ENCODE data around the gene GNAZ. TPM values are rescaled to one million over a fixed set of nuclear protein-coding genes. Genes with fewer than 3 reads are reported as not detected.

Gene GNAZ
- total and polyA plus RNA-seq, 8 donors, result 1.7 to 4.7 (median 3.9) TPM

- TF ChIP-seq, protein P1, sequence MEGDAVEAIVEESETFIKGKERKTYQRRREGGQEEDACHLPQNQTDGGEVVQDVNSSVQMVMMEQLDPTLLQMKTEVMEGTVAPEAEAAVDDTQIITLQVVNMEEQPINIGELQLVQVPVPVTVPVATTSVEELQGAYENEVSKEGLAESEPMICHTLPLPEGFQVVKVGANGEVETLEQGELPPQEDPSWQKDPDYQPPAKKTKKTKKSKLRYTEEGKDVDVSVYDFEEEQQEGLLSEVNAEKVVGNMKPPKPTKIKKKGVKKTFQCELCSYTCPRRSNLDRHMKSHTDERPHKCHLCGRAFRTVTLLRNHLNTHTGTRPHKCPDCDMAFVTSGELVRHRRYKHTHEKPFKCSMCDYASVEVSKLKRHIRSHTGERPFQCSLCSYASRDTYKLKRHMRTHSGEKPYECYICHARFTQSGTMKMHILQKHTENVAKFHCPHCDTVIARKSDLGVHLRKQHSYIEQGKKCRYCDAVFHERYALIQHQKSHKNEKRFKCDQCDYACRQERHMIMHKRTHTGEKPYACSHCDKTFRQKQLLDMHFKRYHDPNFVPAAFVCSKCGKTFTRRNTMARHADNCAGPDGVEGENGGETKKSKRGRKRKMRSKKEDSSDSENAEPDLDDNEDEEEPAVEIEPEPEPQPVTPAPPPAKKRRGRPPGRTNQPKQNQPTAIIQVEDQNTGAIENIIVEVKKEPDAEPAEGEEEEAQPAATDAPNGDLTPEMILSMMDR (IDR thresholded peaks at IDR 0.05), result no peak
Observed at GRCh38 chr22:23085351-23085671, 15.0 kb downstream of the GNAZ start.

DNA sequence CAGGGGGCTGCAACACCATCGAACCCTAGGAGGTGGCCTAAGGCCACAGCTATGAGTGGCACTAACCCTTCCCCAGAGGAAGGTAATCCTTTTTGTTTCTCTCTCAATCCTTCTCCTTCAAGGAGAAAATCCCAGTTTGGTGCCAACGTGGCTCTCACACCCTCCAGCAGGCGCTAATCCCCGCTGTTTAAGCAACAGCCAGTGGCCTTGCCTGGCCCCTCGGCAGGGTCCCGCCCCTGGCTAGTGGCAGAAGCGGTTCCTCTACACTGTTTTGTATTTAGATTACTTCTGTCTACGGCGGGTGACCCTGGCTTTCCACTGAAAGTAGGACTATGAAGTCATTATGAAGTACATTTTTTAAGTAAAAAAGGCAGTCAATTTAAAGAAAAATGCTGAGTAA, 15.5 kb downstream of the GNAZ start:
- Histone ChIP-seq H3K36me3 (no peaks in the 10 kb centered on the region), H3K4me1 (no peaks in the 10 kb centered on the region), H3K9me3 (no peaks in the 10 kb centered on the region), H3K27ac (no peak overlapping the region), H3K27me3 (no peaks in the 10 kb centered on the region), H3K4me3 (no peak overlapping the region)
- intact Hi-C loops (cut with DNase I), result no loop called here
- TF ChIP-seq, protein P1 (IDR thresholded peaks at IDR 0.05), result no peak
- ATAC-seq (no peak), DNase-seq (no peak)

More at GRCh38 chr22:23085351-23085671, 15.0 kb downstream of the GNAZ start:
- DNase-seq, result no peak
- Histone ChIP-seq H3K27me3 (no peaks in the 10 kb centered on the region), H3K36me3 (no peaks in the 10 kb centered on the region), H3K4me1 (no peaks in the 10 kb centered on the region), H3K4me3 (no peak overlapping the region), H3K27ac (no peak overlapping the region), H3K9me3 (no peaks in the 10 kb centered on the region)
- intact Hi-C loops (cut with DNase I), result no loop called here
- no peak for ATAC-seq

GRCh38 chr22:23086263-23086662, 15.9 kb downstream of the GNAZ start:
- no peaks in the 10 kb centered on the region for H3K27me3 ChIP-seq
- TF ChIP-seq, protein P1 (IDR thresholded peaks at IDR 0.05), result no peak
- H3K4me1 ChIP-seq, result no peaks in the 10 kb centered on the region
- H3K4me3 ChIP-seq, result no peak overlapping the region
- no peak overlapping the region for H3K27ac ChIP-seq
- H3K9me3 ChIP-seq, result no peaks in the 10 kb centered on the region
- H3K36me3 ChIP-seq, result no peaks in the 10 kb centered on the region
- intact Hi-C loops (cut with DNase I), result no loop called here
- no peak for ATAC-seq
- DNase-seq, result no peak

DNA sequence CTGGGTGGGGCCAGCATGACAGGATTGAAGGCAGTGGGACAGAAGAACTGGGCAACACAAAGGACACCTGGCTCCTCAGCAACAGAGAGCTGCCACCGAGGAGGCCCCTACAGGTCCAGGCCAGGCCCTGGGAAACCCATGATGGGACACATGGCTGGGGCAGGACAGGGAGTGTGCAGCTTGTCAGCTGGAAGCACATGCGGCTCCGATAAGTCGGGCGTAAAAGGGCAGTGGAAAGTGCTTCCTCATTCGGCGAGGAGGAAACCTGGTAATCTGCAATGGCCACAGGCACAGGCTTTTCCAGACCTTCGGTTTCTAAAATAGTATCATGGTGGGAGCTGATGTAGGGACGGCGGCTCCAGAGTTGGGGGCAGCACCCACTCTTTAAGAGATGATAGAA, 16.5 kb downstream of the GNAZ start:
- DNase-seq, result no peak
- intact Hi-C loops (cut with DNase I), result no loop called here
- H3K36me3 ChIP-seq, result no peaks in the 10 kb centered on the region

GRCh38 chr22:23088199-23088604, 17.9 kb downstream of the GNAZ start:
- DNase-seq, result no peak
- no peaks in the 10 kb centered on the region for H3K9me3 ChIP-seq
- no peak overlapping the region for H3K27ac ChIP-seq
- H3K4me3 ChIP-seq, result no peak overlapping the region
- ATAC-seq, result no peak
- no peaks in the 10 kb centered on the region for H3K27me3 ChIP-seq
- H3K4me1 ChIP-seq, result no peaks in the 10 kb centered on the region
- intact Hi-C loops (cut with DNase I), result no loop called here
- no peaks in the 10 kb centered on the region for H3K36me3 ChIP-seq
- TF ChIP-seq, protein P1 (IDR thresholded peaks at IDR 0.05), result no peak

More for the DNA sequence above, 16.5 kb downstream of the GNAZ start:
- Histone ChIP-seq H3K4me3 (no peak overlapping the region), H3K27me3 (no peaks in the 10 kb centered on the region), H3K4me1 (no peaks in the 10 kb centered on the region), H3K9me3 (no peaks in the 10 kb centered on the region), H3K27ac (no peak overlapping the region)
- no peak for ATAC-seq
- TF ChIP-seq, protein P1 (IDR thresholded peaks at IDR 0.05), result no peak
